ENCODE results near the gene CLASRP. TPM values are rescaled to one million over a fixed set of nuclear protein-coding genes. Genes with fewer than 3 reads are reported as not detected.

The CLASRP gene
- total and polyA plus RNA-seq, 7 donors = 19.0 to 157 (median 65.6) TPM

DNA sequence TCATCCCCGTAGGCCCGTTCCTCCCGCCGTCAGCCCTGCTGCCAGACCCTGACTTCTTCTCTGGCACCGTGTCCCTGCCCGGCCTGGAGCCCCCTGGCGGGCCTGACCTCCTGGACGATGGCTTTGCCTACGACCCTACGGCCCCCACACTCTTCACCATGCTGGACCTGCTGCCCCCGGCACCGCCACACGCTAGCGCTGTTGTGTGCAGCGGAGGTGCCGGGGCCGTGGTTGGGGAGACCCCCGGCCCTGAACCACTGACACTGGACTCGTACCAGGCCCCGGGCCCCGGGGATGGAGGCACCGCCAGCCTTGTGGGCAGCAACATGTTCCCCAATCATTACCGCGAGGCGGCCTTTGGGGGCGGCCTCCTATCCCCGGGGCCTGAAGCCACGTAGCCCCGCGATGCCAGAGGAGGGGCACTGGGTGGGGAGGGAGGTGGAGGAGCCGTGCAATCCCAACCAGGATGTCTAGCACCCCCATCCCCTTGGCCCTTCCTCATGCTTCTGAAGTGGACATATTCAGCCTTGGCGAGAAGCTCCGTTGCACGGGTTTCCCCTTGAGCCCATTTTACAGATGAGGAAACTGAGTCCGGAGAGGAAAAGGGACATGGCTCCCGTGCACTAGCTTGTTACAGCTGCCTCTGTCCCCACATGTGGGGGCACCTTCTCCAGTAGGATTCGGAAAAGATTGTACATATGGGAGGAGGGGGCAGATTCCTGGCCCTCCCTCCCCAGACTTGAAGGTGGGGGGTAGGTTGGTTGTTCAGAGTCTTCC lies 1.3 kb upstream of the CLASRP start:
- intact Hi-C loops (cut with DNase I) = loop anchor here (2.0 to 5.0 kb wide), 3 partner anchors 35 to 55 kb away; partner anchors contain the start of genes GEMIN7, PPP1R37 and ZNF296
- H3K27ac ChIP-seq = peak overlapping the region in 1 of 4 donors; percentile 94
- H3K36me3 ChIP-seq = peaks cover 0 to 68% (median 19%) of the 10 kb centered on the region in 4 donors
- no peak for DNase-seq
- no peaks in the 10 kb centered on the region for H3K9me3 ChIP-seq
- WGBS, 2 donors = 93 to 95% methylated on average over 37 of the region's 37 CpGs
- H3K27me3 ChIP-seq = no peaks in the 10 kb centered on the region
- H3K4me3 ChIP-seq = no peak overlapping the region
- H3K4me1 ChIP-seq = peaks cover 0 to 37% (median 29%) of the 10 kb centered on the region in 4 donors
- TF ChIP-seq, protein P1, sequence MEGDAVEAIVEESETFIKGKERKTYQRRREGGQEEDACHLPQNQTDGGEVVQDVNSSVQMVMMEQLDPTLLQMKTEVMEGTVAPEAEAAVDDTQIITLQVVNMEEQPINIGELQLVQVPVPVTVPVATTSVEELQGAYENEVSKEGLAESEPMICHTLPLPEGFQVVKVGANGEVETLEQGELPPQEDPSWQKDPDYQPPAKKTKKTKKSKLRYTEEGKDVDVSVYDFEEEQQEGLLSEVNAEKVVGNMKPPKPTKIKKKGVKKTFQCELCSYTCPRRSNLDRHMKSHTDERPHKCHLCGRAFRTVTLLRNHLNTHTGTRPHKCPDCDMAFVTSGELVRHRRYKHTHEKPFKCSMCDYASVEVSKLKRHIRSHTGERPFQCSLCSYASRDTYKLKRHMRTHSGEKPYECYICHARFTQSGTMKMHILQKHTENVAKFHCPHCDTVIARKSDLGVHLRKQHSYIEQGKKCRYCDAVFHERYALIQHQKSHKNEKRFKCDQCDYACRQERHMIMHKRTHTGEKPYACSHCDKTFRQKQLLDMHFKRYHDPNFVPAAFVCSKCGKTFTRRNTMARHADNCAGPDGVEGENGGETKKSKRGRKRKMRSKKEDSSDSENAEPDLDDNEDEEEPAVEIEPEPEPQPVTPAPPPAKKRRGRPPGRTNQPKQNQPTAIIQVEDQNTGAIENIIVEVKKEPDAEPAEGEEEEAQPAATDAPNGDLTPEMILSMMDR (IDR thresholded peaks at IDR 0.05) = no peak
- no peak for TF ChIP-seq EP300 (IDR thresholded peaks at IDR 0.05)
- no peak for TF ChIP-seq POLR2A (IDR thresholded peaks at IDR 0.05)
- TF ChIP-seq POLR2AphosphoS5 (IDR thresholded peaks at IDR 0.05) = no peak

DNA sequence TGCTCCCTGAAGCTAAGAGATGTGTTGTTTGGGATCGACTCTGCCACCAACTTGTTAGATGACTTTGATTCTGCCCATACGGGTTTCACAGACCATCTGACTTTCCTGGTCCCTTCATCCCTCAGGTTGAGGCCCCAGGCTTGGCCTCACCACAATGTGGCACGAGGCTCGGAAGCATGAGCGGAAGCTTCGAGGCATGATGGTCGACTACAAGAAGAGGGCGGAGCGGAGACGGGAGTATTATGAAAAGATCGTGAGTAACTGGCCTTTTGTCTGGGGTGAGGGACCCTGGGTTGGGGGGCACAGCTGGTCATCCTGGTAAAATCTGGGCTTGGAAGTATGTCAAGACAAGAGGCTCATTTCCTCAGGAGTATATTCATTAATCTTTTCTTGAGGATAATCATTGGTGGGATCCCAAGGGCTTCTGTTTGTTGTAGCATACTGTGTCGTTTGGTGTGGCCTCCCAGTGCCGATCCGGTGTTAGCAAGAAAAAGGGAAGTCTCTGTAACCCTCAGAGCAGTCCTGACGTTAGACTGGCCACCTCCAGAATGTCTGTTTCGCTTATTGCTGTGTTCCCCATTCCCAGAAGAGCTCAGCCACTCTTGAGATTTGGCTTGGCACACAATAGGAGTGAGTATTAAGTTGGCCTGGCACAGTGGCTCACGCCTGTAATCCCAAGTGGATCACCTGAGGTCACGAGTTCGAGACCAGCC lies 1.4 kb downstream of the CLASRP start:
- Histone ChIP-seq H3K9me3 (no peaks in the 10 kb centered on the region), H3K36me3 (peaks cover 17 to 66% (median 30%) of the 10 kb centered on the region in 4 donors), H3K4me3 (peak overlapping the region in 3 of 4 donors; percentile 84 to 90 (median 90)), H3K27me3 (no peaks in the 10 kb centered on the region), H3K27ac (peak overlapping the region; percentile 94 to 97 (median 95)), H3K4me1 (peaks cover 0 to 49% (median 32%) of the 10 kb centered on the region in 4 donors)
- no peak for DNase-seq
- 73 to 77% methylated on average over 19 of the region's 19 CpGs for WGBS, 2 donors
- TF ChIP-seq, protein P1 (IDR thresholded peaks at IDR 0.05) = no peak
- no peak for TF ChIP-seq POLR2A (IDR thresholded peaks at IDR 0.05)
- TF ChIP-seq EP300 (IDR thresholded peaks at IDR 0.05) = no peak
- TF ChIP-seq POLR2AphosphoS5 (IDR thresholded peaks at IDR 0.05) = no peak
- intact Hi-C loops (cut with DNase I) = no loop called here

DNA sequence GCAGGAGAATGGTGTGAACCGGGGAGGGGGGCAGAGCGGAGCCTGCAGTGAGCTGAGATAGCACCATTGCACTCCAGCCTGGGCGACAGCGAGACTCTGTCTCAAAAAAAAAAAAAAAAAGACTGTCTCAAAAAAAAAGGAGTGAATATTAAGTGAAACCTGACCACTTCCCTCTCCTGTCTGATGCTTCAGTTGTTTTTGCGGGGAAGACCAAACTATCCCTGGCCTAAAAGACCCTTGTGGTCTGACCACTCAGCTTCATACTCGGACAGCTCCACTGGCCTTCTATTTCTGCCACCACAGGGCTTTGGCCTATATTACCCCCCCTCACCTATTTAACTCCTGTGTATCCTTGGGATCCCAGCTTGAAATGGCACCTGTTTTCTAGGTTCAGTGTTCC lies 2.3 kb downstream of the CLASRP start:
- Histone ChIP-seq H3K9me3 (no peaks in the 10 kb centered on the region), H3K4me1 (peaks cover 0 to 58% (median 41%) of the 10 kb centered on the region in 4 donors), H3K4me3 (no peak overlapping the region), H3K36me3 (peaks cover 18 to 66% (median 25%) of the 10 kb centered on the region in 4 donors), H3K27me3 (no peaks in the 10 kb centered on the region), H3K27ac (no peak overlapping the region)
- intact Hi-C loops (cut with DNase I) = no loop called here
- TF ChIP-seq EP300 (IDR thresholded peaks at IDR 0.05) (no peak), POLR2A (IDR thresholded peaks at IDR 0.05) (no peak), POLR2AphosphoS5 (IDR thresholded peaks at IDR 0.05) (no peak)
- TF ChIP-seq, protein P1 (IDR thresholded peaks at IDR 0.05) = no peak
- DNase-seq = no peak
- WGBS, 2 donors = 88 to 92% methylated on average over 6 of the region's 6 CpGs

DNA sequence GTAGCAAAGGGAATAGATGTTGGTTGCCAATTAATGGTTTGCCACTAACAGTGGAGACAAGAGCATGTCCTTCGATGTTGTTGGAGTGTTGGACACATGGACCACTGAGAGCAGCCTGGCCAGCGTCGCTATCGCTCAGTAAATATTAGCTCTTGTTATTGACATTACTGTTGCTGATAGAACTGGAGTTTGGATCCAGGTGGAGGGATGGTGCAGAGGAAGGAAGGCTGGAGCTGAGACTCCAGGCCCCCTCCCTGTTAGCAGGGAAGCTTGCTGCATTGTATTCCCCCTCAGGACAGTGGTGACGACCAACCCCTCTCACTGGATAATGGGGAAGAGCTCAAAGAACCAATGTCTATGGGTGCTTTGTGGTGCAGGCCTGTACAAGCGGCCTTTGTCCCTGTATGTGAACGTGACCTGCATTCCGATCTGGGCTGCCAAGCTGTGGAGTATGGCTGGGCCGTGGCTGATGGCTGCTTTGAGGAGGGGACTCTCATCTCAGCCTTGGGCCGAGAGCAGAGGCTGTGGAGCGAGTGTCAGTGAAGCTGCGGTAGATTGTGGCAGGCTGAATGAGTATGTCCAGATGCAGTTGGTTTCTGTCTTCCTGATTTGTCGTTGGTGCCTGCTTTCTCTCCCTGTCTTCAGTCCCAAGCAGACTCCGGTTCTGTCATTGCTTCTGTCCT lies 7.0 kb downstream of the CLASRP start:
- intact Hi-C loops (cut with DNase I) = no loop called here
- WGBS, 2 donors = 38 to 69% methylated on average over 14 of the region's 14 CpGs
- TF ChIP-seq POLR2A (IDR thresholded peaks at IDR 0.05) (no peak), EP300 (IDR thresholded peaks at IDR 0.05) (no peak), POLR2AphosphoS5 (IDR thresholded peaks at IDR 0.05) (no peak)
- TF ChIP-seq, protein P1 (IDR thresholded peaks at IDR 0.05) = no peak
- H3K36me3 ChIP-seq = peaks cover 18 to 61% (median 20%) of the 10 kb centered on the region in 4 donors
- H3K4me1 ChIP-seq = peaks cover 0 to 73% (median 45%) of the 10 kb centered on the region in 4 donors
- H3K9me3 ChIP-seq = no peaks in the 10 kb centered on the region
- no peak for DNase-seq
- H3K27ac ChIP-seq = no peak overlapping the region
- no peak overlapping the region for H3K4me3 ChIP-seq
- no peaks in the 10 kb centered on the region for H3K27me3 ChIP-seq

All from sigmoid colon (tissue), 7 donors.